Suprapubic skin (tissue), 4 donors: ENCODE results near the gene OSBP2.

Experiments used
- EP300 ChIP-seq: sonication (generic); formaldehyde crosslinking; IDR thresholded peaks from one replicate; pipeline ENCODE4 v1.6.1; 2017; ENCODE audit warnings: antibody characterized with exemption
- POLR2AphosphoS5 ChIP-seq, 3 donors: sonication (generic); formaldehyde crosslinking; IDR thresholded peaks; one replicate each; pipeline ENCODE4 v1.6.1; 2017; ENCODE audit warnings: antibody characterized with exemption in 3 of 3
- TF ChIP-seq, protein P1 (sequence below), 2 donors: fragments of 200-600 bp in 1 of 2; fragments of 450-650 bp in 1 of 2; sonication (generic) in 1 of 2; IDR thresholded peaks; one replicate each; pipeline ENCODE4 v1.5.1; 2016 to 2019; ENCODE audit warnings: antibody characterized with exemption in 2 of 2, mild to moderate bottlenecking in 1 of 2, moderate library complexity in 1 of 2

DNA sequence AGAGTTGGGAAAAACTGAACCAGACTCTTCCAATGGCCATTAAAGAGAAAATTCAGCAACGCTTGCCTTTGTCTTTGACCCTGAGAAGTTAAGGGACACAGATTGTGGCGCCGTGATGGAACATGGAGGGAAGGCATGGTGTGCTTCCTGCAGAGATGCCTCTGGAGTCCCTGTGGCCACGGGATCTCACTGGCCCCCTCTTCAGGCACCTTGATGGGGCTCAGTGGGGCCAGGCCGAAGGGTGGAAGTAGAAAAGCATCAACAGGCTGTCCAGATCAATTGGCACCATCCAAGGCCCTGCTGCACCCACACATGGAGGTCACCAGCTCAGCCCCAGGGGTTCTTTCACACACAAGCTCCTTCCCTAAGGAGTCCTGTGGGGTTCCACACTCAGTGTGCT lies 231.0 kb downstream of the OSBP2 start:
- TF ChIP-seq, protein P1, sequence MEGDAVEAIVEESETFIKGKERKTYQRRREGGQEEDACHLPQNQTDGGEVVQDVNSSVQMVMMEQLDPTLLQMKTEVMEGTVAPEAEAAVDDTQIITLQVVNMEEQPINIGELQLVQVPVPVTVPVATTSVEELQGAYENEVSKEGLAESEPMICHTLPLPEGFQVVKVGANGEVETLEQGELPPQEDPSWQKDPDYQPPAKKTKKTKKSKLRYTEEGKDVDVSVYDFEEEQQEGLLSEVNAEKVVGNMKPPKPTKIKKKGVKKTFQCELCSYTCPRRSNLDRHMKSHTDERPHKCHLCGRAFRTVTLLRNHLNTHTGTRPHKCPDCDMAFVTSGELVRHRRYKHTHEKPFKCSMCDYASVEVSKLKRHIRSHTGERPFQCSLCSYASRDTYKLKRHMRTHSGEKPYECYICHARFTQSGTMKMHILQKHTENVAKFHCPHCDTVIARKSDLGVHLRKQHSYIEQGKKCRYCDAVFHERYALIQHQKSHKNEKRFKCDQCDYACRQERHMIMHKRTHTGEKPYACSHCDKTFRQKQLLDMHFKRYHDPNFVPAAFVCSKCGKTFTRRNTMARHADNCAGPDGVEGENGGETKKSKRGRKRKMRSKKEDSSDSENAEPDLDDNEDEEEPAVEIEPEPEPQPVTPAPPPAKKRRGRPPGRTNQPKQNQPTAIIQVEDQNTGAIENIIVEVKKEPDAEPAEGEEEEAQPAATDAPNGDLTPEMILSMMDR (IDR thresholded peaks at IDR 0.05), result no peak
- TF ChIP-seq POLR2AphosphoS5 (IDR thresholded peaks at IDR 0.05) (no peak), EP300 (no peak)
